Measurements from ENCODE around the gene ARSB.

GRCh38 chr5:78895616-78896015, 89.5 kb downstream of the ARSB start:
- TF ChIP-seq POLR2AphosphoS5 (IDR thresholded peaks at IDR 0.05; ENCODE audit: low read depth, low read length) (no peak), CTCF (IDR thresholded peaks at IDR 0.05) (no peak), GABPA (IDR thresholded peaks at IDR 0.05; ENCODE audit: low read depth) (no peak), REST (IDR thresholded peaks at IDR 0.05; ENCODE audit: low read depth, low read length) (no peak), CHD2 (IDR thresholded peaks at IDR 0.05; ENCODE audit: low read length, partially characterized antibody) (no peak), RFX5 (IDR thresholded peaks at IDR 0.05; ENCODE audit: low read length) (no peak), YY1 (IDR thresholded peaks at IDR 0.05; ENCODE audit: low read depth) (no peak), TAF1 (IDR thresholded peaks at IDR 0.05; ENCODE audit: borderline replicate concordance, low read depth, low read length) (no peak)

Measured in SK-N-SH (cell line).